ENCODE data around the gene LIG3.
"Not testable (repeated sequence)": the region's sequence is repeated elsewhere in the genome, so short reads cannot be mapped to it uniquely, and the experiment has no call there.

LIG3 gene

GRCh38 chr17:35022536-35023063, 42.3 kb downstream of the LIG3 start:
- Histone ChIP-seq H3K4me1 (ENCODE audit: control insufficient read depth, insufficient read depth, low read length) (peaks cover 30% of the 10 kb centered on the region), H3K4me3 (ENCODE audit: low read length) (peak overlapping the region; percentile 26), H3K36me3 (ENCODE audit: insufficient read depth, low read length) (peaks cover 41% of the 10 kb centered on the region), H3K9ac (ENCODE audit: low read depth, low read length) (peak overlapping the region; percentile 77), H3K27me3 (ENCODE audit: control insufficient read depth, insufficient read depth, low read length) (no peaks in the 10 kb centered on the region), H3K9me3 (replicated peaks; ENCODE audit: low read length) (no peaks in the 10 kb centered on the region), H3K4me2 (ENCODE audit: low read length) (peak overlapping the region; percentile 64)

DNA sequence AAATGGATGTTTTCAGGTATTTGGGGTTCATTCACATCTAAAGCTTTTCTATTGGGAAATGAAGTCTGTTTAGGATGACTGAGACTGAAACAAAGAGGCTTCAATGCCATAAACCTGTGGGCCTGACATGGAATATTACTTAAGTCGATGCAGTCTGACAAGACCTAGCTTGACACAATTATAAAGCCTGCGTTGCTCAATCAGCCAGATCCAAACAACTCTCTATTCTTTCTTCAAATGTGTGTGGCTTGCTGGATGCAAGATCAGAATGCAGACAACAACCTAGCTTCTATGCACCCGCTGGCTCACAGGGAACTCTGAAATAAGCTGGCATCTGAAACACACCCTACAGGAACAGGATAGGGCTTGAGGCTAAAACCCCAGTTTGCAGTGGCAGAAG, 43.2 kb downstream of the LIG3 start:
- Histone ChIP-seq H3K27me3 (ENCODE audit: control insufficient read depth, insufficient read depth, low read length) (no peaks in the 10 kb centered on the region), H3K4me3 (ENCODE audit: low read length) (no peak overlapping the region), H3K9ac (ENCODE audit: low read depth, low read length) (peak overlapping the region; percentile 77), H3K4me1 (ENCODE audit: control insufficient read depth, insufficient read depth, low read length) (peaks cover 37% of the 10 kb centered on the region), H3K9me3 (replicated peaks; ENCODE audit: low read length) (no peaks in the 10 kb centered on the region), H3K4me2 (ENCODE audit: low read length) (peak overlapping the region; percentile 28), H3K36me3 (ENCODE audit: insufficient read depth, low read length) (peaks cover 40% of the 10 kb centered on the region)

DNA sequence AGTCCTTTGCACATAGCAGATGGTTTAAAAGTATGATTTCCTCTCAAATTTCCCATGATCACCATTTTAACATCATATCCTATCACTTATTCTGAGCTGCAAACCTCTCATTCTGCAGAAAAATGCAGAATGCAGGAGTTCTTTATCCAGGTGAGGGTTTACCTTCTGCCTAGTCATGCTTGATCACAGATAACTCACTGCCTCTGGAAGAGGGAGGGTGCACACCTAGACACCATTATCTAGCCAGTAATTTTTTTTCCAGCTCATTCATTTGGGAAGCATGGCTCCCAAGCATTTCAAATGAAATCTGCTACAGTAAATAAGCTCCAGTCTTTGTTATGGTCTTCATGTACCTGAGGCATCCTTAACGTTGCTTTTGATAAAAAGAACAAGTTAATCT, 45.2 kb downstream of the LIG3 start:
- no peaks in the 10 kb centered on the region for H3K27me3 ChIP-seq (ENCODE audit: control insufficient read depth, insufficient read depth, low read length)
- peaks cover 23% of the 10 kb centered on the region for H3K36me3 ChIP-seq (ENCODE audit: insufficient read depth, low read length)
- H3K4me3 ChIP-seq (ENCODE audit: low read length), result no peak overlapping the region
- no peak overlapping the region for H3K4me2 ChIP-seq (ENCODE audit: low read length)
- no peaks in the 10 kb centered on the region for H3K9me3 ChIP-seq (replicated peaks; ENCODE audit: low read length)
- no peak overlapping the region for H3K9ac ChIP-seq (ENCODE audit: low read depth, low read length)
- peaks cover 42% of the 10 kb centered on the region for H3K4me1 ChIP-seq (ENCODE audit: control insufficient read depth, insufficient read depth, low read length)

GRCh38 chr17:35028097-35028496, 47.8 kb downstream of the LIG3 start:
- H3K4me2 ChIP-seq (ENCODE audit: low read length); H3K4me3 ChIP-seq (ENCODE audit: low read length); H3K9ac ChIP-seq (ENCODE audit: low read depth, low read length); H3K27me3 ChIP-seq (ENCODE audit: control insufficient read depth, insufficient read depth, low read length); H3K9me3 ChIP-seq (replicated peaks; ENCODE audit: low read length): not testable (repeated sequence)
- H3K4me1 ChIP-seq (ENCODE audit: control insufficient read depth, insufficient read depth, low read length), result peaks cover 22% of the 10 kb centered on the region
- H3K36me3 ChIP-seq (ENCODE audit: insufficient read depth, low read length), result peaks cover 12% of the 10 kb centered on the region

DNA sequence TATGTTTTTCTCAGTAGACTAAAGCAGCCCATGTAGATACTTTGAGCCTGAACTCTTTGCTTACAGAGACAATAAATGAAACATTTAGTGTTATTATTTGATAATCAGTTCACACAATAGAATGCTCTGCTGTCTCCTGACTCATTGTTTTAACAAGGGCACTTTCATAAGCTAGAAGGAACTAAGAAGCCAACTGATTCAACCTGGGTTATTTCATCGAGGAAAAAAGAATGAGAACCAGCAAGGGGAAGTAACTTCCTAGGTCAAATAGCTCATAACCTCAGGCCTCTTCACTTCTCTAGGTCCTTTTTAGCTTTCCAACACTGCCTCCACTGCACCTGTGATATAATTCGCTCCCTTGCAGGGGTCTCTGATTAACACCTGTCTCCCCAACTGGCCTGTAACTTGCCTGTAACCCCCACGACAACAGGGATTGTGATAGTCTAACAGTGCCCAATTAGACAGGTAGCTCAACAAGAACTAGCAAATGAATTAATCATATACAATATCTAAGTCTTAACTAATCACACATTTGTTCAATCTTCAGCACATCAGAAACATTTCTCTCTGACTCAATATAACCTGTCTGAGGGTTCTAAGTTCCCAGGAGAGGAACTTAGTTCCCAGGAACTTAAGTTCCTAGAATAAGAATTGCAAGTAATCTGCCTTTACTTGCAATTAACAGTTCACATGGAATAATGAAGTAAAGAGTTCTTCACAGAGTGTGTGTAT, 48.4 kb downstream of the LIG3 start:
- Histone ChIP-seq H3K9ac (ENCODE audit: low read depth, low read length) (peak overlapping the region; percentile 18), H3K36me3 (ENCODE audit: insufficient read depth, low read length) (peaks cover 12% of the 10 kb centered on the region), H3K27me3 (ENCODE audit: control insufficient read depth, insufficient read depth, low read length) (no peaks in the 10 kb centered on the region), H3K4me3 (ENCODE audit: low read length) (no peak overlapping the region), H3K4me1 (ENCODE audit: control insufficient read depth, insufficient read depth, low read length) (peaks cover 16% of the 10 kb centered on the region), H3K4me2 (ENCODE audit: low read length) (peak overlapping the region; percentile 38), H3K9me3 (replicated peaks; ENCODE audit: low read length) (no peaks in the 10 kb centered on the region)

GRCh38 chr17:35030780-35031179, 50.5 kb downstream of the LIG3 start:
- no peak overlapping the region for H3K4me2 ChIP-seq (ENCODE audit: low read length)
- peaks cover 7% of the 10 kb centered on the region for H3K36me3 ChIP-seq (ENCODE audit: insufficient read depth, low read length)
- no peak overlapping the region for H3K9ac ChIP-seq (ENCODE audit: low read depth, low read length)
- no peak overlapping the region for H3K4me3 ChIP-seq (ENCODE audit: low read length)
- H3K9me3 ChIP-seq (replicated peaks; ENCODE audit: low read length), result no peaks in the 10 kb centered on the region
- peaks cover 13% of the 10 kb centered on the region for H3K4me1 ChIP-seq (ENCODE audit: control insufficient read depth, insufficient read depth, low read length)
- no peaks in the 10 kb centered on the region for H3K27me3 ChIP-seq (ENCODE audit: control insufficient read depth, insufficient read depth, low read length)

GRCh38 chr17:35038453-35038852, 58.1 kb downstream of the LIG3 start:
- no peak overlapping the region for H3K9ac ChIP-seq (ENCODE audit: low read depth, low read length)
- no peaks in the 10 kb centered on the region for H3K27me3 ChIP-seq (ENCODE audit: control insufficient read depth, insufficient read depth, low read length)
- H3K4me1 ChIP-seq (ENCODE audit: control insufficient read depth, insufficient read depth, low read length), result no peaks in the 10 kb centered on the region
- H3K4me2 ChIP-seq (ENCODE audit: low read length), result no peak overlapping the region
- H3K36me3 ChIP-seq (ENCODE audit: insufficient read depth, low read length), result peaks cover 3% of the 10 kb centered on the region
- no peak overlapping the region for H3K4me3 ChIP-seq (ENCODE audit: low read length)
- no peaks in the 10 kb centered on the region for H3K9me3 ChIP-seq (replicated peaks; ENCODE audit: low read length)

- Histone ChIP-seq H3K9me3 (replicated peaks; ENCODE audit: low read length) (no peaks in the 10 kb centered on the region), H3K4me1 (ENCODE audit: control insufficient read depth, insufficient read depth, low read length) (peaks cover 7% of the 10 kb centered on the region), H3K36me3 (ENCODE audit: insufficient read depth, low read length) (peaks cover 3% of the 10 kb centered on the region), H3K4me3 (ENCODE audit: low read length) (no peak overlapping the region), H3K27me3 (ENCODE audit: control insufficient read depth, insufficient read depth, low read length) (no peaks in the 10 kb centered on the region), H3K9ac (ENCODE audit: low read depth, low read length) (no peak overlapping the region), H3K4me2 (ENCODE audit: low read length) (no peak overlapping the region)
Observed at GRCh38 chr17:35041390-35041789, 61.1 kb downstream of the LIG3 start.

DNA sequence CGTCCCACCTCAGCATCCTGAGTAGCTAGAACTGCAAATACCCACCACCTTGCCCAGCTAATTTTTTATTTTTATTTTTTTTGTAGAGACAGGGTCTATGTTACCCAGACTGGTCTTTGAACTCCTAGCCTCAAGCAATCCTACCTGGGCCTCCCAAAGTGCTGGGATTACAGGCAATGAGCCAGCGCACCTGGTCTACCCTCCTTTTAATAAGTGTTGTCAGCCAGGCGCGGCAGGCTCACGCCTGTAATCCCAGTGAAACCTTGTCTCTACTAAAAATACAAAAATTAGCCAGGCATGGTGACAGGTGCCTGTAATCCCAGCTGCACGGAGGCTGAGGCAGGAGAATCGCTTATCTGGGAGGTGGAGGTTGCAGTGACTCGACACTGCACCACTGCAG, 63.9 kb downstream of the LIG3 start:
- H3K36me3 ChIP-seq (ENCODE audit: insufficient read depth, low read length), result peaks cover 3% of the 10 kb centered on the region
- H3K27me3 ChIP-seq (ENCODE audit: control insufficient read depth, insufficient read depth, low read length), result no peaks in the 10 kb centered on the region
- no peak overlapping the region for H3K4me3 ChIP-seq (ENCODE audit: low read length)
- no peaks in the 10 kb centered on the region for H3K9me3 ChIP-seq (replicated peaks; ENCODE audit: low read length)
- H3K9ac ChIP-seq (ENCODE audit: low read depth, low read length), result no peak overlapping the region
- H3K4me2 ChIP-seq (ENCODE audit: low read length), result no peak overlapping the region
- H3K4me1 ChIP-seq (ENCODE audit: control insufficient read depth, insufficient read depth, low read length), result peaks cover 16% of the 10 kb centered on the region

DNA sequence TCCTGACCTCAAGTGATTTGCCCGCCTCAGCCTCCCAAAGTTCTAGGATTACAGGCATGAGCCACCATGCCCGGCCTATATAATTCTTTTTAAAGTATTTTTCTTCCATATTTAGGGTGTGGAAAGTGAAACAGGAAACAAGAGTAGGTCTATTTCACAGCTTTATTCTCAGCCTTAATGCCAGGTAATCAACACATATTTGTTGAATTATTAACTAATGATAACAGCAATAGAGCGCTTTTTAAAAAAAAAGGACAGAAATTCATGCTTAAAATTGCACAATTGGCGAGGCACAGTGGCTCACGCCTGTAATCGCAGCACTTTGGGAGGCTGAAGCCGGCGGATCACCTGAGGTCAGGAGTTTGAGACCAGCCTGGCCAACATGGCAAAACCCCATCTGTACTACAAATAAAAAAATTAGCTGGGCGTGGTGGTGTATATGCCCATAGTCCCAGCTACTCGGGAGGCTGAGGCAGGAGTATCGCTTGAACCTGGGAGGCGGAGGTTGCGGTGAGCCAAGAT, 65.2 kb downstream of the LIG3 start:
- H3K27me3 ChIP-seq (ENCODE audit: control insufficient read depth, insufficient read depth, low read length); H3K9me3 ChIP-seq (replicated peaks; ENCODE audit: low read length); H3K36me3 ChIP-seq (ENCODE audit: insufficient read depth, low read length); H3K9ac ChIP-seq (ENCODE audit: low read depth, low read length); H3K4me2 ChIP-seq (ENCODE audit: low read length); H3K4me3 ChIP-seq (ENCODE audit: low read length): not testable (repeated sequence)
- H3K4me1 ChIP-seq (ENCODE audit: control insufficient read depth, insufficient read depth, low read length), result peaks cover 16% of the 10 kb centered on the region

DNA sequence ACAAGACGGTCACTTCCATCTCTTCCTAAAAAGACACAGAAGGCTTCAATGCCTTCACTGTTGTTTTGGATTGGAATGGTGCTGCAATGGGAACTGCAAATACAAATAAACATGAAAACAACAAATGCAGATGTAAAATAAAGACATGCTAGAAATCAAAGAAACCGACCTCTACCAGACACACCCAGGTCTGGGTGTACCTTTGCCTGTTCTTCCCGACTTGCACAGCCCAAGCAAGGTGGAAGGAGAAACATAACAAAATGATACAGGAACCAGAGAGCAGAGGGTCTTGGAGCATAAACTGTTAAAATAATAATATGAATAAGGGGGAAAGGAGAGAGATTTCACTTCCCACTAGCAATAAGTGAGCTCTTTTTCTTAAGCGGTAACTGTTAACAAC, 65.9 kb downstream of the LIG3 start:
- Histone ChIP-seq H3K4me1 (ENCODE audit: control insufficient read depth, insufficient read depth, low read length) (peaks cover 20% of the 10 kb centered on the region), H3K9ac (ENCODE audit: low read depth, low read length) (peak overlapping the region; percentile 34), H3K27me3 (ENCODE audit: control insufficient read depth, insufficient read depth, low read length) (no peaks in the 10 kb centered on the region)

GRCh38 chr17:35046740-35047283, 66.5 kb downstream of the LIG3 start:
- Histone ChIP-seq H3K27me3 (ENCODE audit: control insufficient read depth, insufficient read depth, low read length) (no peaks in the 10 kb centered on the region), H3K9ac (ENCODE audit: low read depth, low read length) (peak overlapping the region; percentile 34), H3K4me3 (ENCODE audit: low read length) (no peak overlapping the region), H3K9me3 (replicated peaks; ENCODE audit: low read length) (no peaks in the 10 kb centered on the region), H3K4me2 (ENCODE audit: low read length) (peak overlapping the region; percentile 70), H3K4me1 (ENCODE audit: control insufficient read depth, insufficient read depth, low read length) (peaks cover 26% of the 10 kb centered on the region), H3K36me3 (ENCODE audit: insufficient read depth, low read length) (peaks cover 3% of the 10 kb centered on the region)

More for the DNA sequence above, 65.9 kb downstream of the LIG3 start:
- Histone ChIP-seq H3K4me2 (ENCODE audit: low read length) (peak overlapping the region; percentile 70), H3K9me3 (replicated peaks; ENCODE audit: low read length) (no peaks in the 10 kb centered on the region), H3K36me3 (ENCODE audit: insufficient read depth, low read length) (peaks cover 3% of the 10 kb centered on the region), H3K4me3 (ENCODE audit: low read length) (no peak overlapping the region)
